HCT116 (cell line): ENCODE data around the gene PDHB. TPM values are rescaled to one million over a fixed set of nuclear protein-coding genes. Genes with fewer than 3 reads are reported as not detected.
A peak's percentile ranks its signal among the peaks of the same experiment; 100 is the strongest.

Experiments
- ATAC-seq: fragments of 200-7000 bp; cut with Tn5 transposase; 2 replicates; pipeline ENCODE4 v1.9.1; 2020; ENCODE audit warnings: mild to moderate bottlenecking, moderate library complexity
- BruUV-seq: library from RNA; stranded (reverse); fragments of 400-500 nt; replicated peaks from 2 replicates; lab custom pipeline; 2021; lab: Mats Ljungman, UMichigan
- CTCF ChIA-PET: fragments of 300-600 bp; sonication (Branson Sonifier 250); formaldehyde crosslinking; loops from one replicate; lab custom pipeline; 2021; ENCODE audit warnings: antibody characterized with exemption; lab: Charles Lee
- POLR2A ChIA-PET: fragments of 300-600, 350-600 bp; sonication (Branson Sonifier 250); formaldehyde crosslinking; loops from one replicate; lab custom pipeline; 2021; ENCODE audit warnings: antibody characterized with exemption; lab: Charles Lee
- RAD21 ChIA-PET, 2 experiments: fragments of 300-600 bp; sonication (Branson Sonifier 250); formaldehyde crosslinking; loops; one replicate each; lab custom pipeline; 2023; ENCODE audit warnings: low total read pairs in 2 of 2; ENCODE audit not compliant: uncharacterized antibody in 2 of 2, unreplicated experiment in 2 of 2, low non-redundant PET in 1 of 2; lab: Charles Lee
- DNase-seq: peaks from one replicate; pipeline ENCODE4 v3.0.0-alpha.2; 2010; ENCODE audit warnings: low read depth, low spot score
- H2AFZ ChIP-seq: fragments of 200-600 bp; shearing (Covaris generic), sonication (generic); 2 replicates; pipeline ENCODE4 v1.6.1; 2017; ENCODE audit warnings: low read depth, mixed run types, mixed read lengths, antibody characterized with exemption, low read length; ENCODE audit not compliant: poor library complexity, severe bottlenecking
- H3K27ac ChIP-seq: 2 replicates; pipeline ENCODE4 v1.5.1; 2012; ENCODE audit warnings: low read depth, low read length
- H3K27me3 ChIP-seq: fragments of 200-600 bp; sonication (generic); 2 replicates; pipeline ENCODE4 v1.6.1; 2016; ENCODE audit warnings: mixed run types, low read length, mixed read lengths; ENCODE audit not compliant: insufficient read depth
- H3K36me3 ChIP-seq, 2 experiments: fragments of 200-500 bp in 1 of 2; fragments of 200-600 bp in 1 of 2; sonication (Bioruptor generic) in 1 of 2; sonication (generic) in 1 of 2; 2 replicates each; pipeline versions ENCODE4 v1.5.1 to v1.6.1; 2014 to 2016; ENCODE audit warnings: low read length in 2 of 2, inconsistent platforms in 1 of 2, mixed read lengths in 1 of 2, mixed run types in 1 of 2; ENCODE audit not compliant: insufficient read depth in 2 of 2, control insufficient read depth in 1 of 2
- H3K4me1 ChIP-seq, 2 experiments: fragments of 200-600 bp in 1 of 2; sonication (generic) in 1 of 2; 2 replicates each; pipeline versions ENCODE4 v1.5.1 to v1.6.1; 2012 to 2017; ENCODE audit warnings: low read length in 2 of 2, inconsistent platforms in 1 of 2, mild to moderate bottlenecking in 1 of 2, mixed read lengths in 1 of 2, mixed run types in 1 of 2, moderate library complexity in 1 of 2; ENCODE audit not compliant: insufficient read depth in 2 of 2, control insufficient read depth in 1 of 2
- H3K4me2 ChIP-seq: fragments of 200-600 bp; sonication (generic); 2 replicates; pipeline ENCODE4 v1.6.1; 2017; ENCODE audit warnings: mixed run types, low read length, mixed read lengths
- H3K4me3 ChIP-seq, 2 experiments: fragments of 200-600 bp in 1 of 2; sonication (generic) in 1 of 2; replicated peaks in 1 of 2; 2 replicates each; pipeline ENCODE4 v1.5.1; 2011 to 2016; ENCODE audit warnings: low read length in 2 of 2, control low read depth in 1 of 2, low read depth in 1 of 2, mild to moderate bottlenecking in 1 of 2, mixed read lengths in 1 of 2, mixed run types in 1 of 2
- H3K79me2 ChIP-seq: fragments of 200-600 bp; sonication (generic); 2 replicates; pipeline ENCODE4 v1.6.1; 2017; ENCODE audit warnings: mild to moderate bottlenecking, mixed run types, low read length, moderate library complexity, mixed read lengths; ENCODE audit not compliant: insufficient read depth
- H3K9ac ChIP-seq: fragments of 200-600 bp; sonication (generic); 2 replicates; pipeline ENCODE4 v1.6.1; 2016; ENCODE audit warnings: low read length, mixed read lengths
- H3K9me2 ChIP-seq: fragments of 200-600 bp; sonication (generic), shearing (Covaris generic); 2 replicates; pipeline ENCODE4 v1.6.1; 2017; ENCODE audit warnings: mixed run types, mild to moderate bottlenecking, moderate library complexity; ENCODE audit not compliant: insufficient read depth
- H3K9me3 ChIP-seq, 2 experiments: fragments of 200-500 bp in 1 of 2; fragments of 200-600 bp in 1 of 2; sonication (Bioruptor generic) in 1 of 2; sonication (generic) in 1 of 2; 2 replicates each; pipeline ENCODE4 v1.6.1; 2014 to 2017; ENCODE audit warnings: low read length in 2 of 2, mixed read lengths in 2 of 2, inconsistent platforms in 1 of 2, low read depth in 1 of 2, mild to moderate bottlenecking in 1 of 2, mixed run types in 1 of 2, moderate library complexity in 1 of 2; ENCODE audit not compliant: control insufficient read depth in 1 of 2, insufficient read depth in 1 of 2
- H4K20me1 ChIP-seq: fragments of 200-600 bp; sonication (generic), shearing (Covaris generic); 2 replicates; pipeline ENCODE4 v1.6.1; 2017; ENCODE audit warnings: mixed run types, mild to moderate bottlenecking, moderate library complexity; ENCODE audit not compliant: insufficient read depth
- FOSL1 ChIP-seq: IDR thresholded peaks from 2 replicates; pipeline ENCODE4 v1.6.1; 2012; ENCODE audit warnings: low read depth
- JUND ChIP-seq: IDR thresholded peaks from 2 replicates; pipeline ENCODE4 v1.6.1; 2012
- RAD21 ChIP-seq: IDR thresholded peaks from 2 replicates; pipeline ENCODE4 v1.6.1; 2012; ENCODE audit warnings: low read depth, mild to moderate bottlenecking
- SIN3A ChIP-seq: IDR thresholded peaks from 2 replicates; pipeline ENCODE4 v1.6.1; 2012; ENCODE audit warnings: low read depth
- TCF7L2 ChIP-seq: IDR thresholded peaks from 2 replicates; pipeline ENCODE4 v1.7.0; 2011; ENCODE audit warnings: borderline replicate concordance, inconsistent platforms; ENCODE audit not compliant: insufficient read depth, insufficient read length; ENCODE audit errors: extremely low read depth
- YY1 ChIP-seq: IDR thresholded peaks from 2 replicates; pipeline ENCODE4 v1.6.1; 2011; ENCODE audit warnings: low read length, low read depth, moderate library complexity, mild to moderate bottlenecking; ENCODE audit not compliant: insufficient replicate concordance; ENCODE audit errors: extremely low read depth
- intact Hi-C: fragments of 100-400 bp; cut with micrococcal nuclease; formaldehyde crosslinking; loops from 2 replicates; pipeline ENCODE4 v1.10.0; 2022
- total RNA-seq: library from RNA; stranded (reverse); gene quantifications from one replicate; pipeline ENCODE4 v1.2.1, GENCODE V29; 2021; ENCODE audit not compliant: unreplicated experiment

PDHB gene
- total RNA-seq, 1 experiment from 2014 or later: 60.2 TPM

GRCh38 chr3:58474967-58475578, 41.4 kb upstream of the PDHB start:
- no peak overlapping the region for H3K4me3 ChIP-seq
- peaks cover 28 to 50% of the 10 kb centered on the region in 2 experiments for H3K4me1 ChIP-seq
- no peaks in the 10 kb centered on the region for H3K9me2 ChIP-seq
- H3K9me3 ChIP-seq: no peaks in the 10 kb centered on the region
- H3K27ac ChIP-seq: no peak overlapping the region
- H3K9ac ChIP-seq: no peak overlapping the region
- ChIA-PET CTCF (interaction anchor here (1.4 kb wide), 1 partner anchor 11 kb away, joined by 4 read pairs; no protein-coding TSS in a partner anchor), RAD21 (no interaction called here)
- no peak overlapping the region for H3K4me2 ChIP-seq
- no peaks in the 10 kb centered on the region for H3K27me3 ChIP-seq
- intact Hi-C loops: no loop called here
- TF ChIP-seq JUND (no peak), SIN3A (no peak), RAD21 (no peak), FOSL1 (no peak)
- TF ChIP-seq, all 23 proteins: peak for 0
- Histone ChIP-seq H2AFZ (no peak overlapping the region), H3K36me3 (no peaks in the 10 kb centered on the region), H4K20me1 (no peaks in the 10 kb centered on the region), H3K79me2 (no peaks in the 10 kb centered on the region)
- no TSS peak for BruUV-seq
- POLR2A ChIA-PET: no interaction called here
- DNase-seq (no peak), ATAC-seq (no peak)

- H3K9me2 ChIP-seq: no peaks in the 10 kb centered on the region
- no peak overlapping the region for H3K27ac ChIP-seq
- no peaks in the 10 kb centered on the region for H3K27me3 ChIP-seq
- no peaks in the 10 kb centered on the region for H3K79me2 ChIP-seq
- H3K9ac ChIP-seq: no peak overlapping the region
- H3K36me3 ChIP-seq: no peaks in the 10 kb centered on the region
- H2AFZ ChIP-seq: no peak overlapping the region
- ChIA-PET RAD21 (no interaction called here), POLR2A (no interaction called here), CTCF (interaction anchor here (1.4 kb wide), 1 partner anchor 11 kb away, joined by 4 read pairs; no protein-coding TSS in a partner anchor)
- H3K4me2 ChIP-seq: 0 out of 2 replicates have a peak overlapping the region, but pooled peaks have one; percentile 3
- DNase-seq: no peak
- H4K20me1 ChIP-seq: no peaks in the 10 kb centered on the region
- no peaks in the 10 kb centered on the region for H3K9me3 ChIP-seq
- intact Hi-C loops: no loop called here
- H3K4me1 ChIP-seq: peaks cover 33 to 57% of the 10 kb centered on the region in 2 experiments
- no peak overlapping the region for H3K4me3 ChIP-seq
- TF ChIP-seq YY1 (no peak), TCF7L2 (no peak)
- no peak for ATAC-seq
- BruUV-seq: no TSS peak
These were observed 40.8 kb upstream of the PDHB start for GRCh38 chr3:58474348-58474911.
